SJCRH30 (cell line): ENCODE data around the gene RNU1-1. TPM values are rescaled to one million over a fixed set of nuclear protein-coding genes. Genes with fewer than 3 reads are reported as not detected.
"Not testable (repeated sequence)": the region's sequence is repeated elsewhere in the genome, so short reads cannot be mapped to it uniquely, and the experiment has no call there.

Source experiments
- DNase-seq, 2 experiments: peaks; one replicate each; pipeline ENCODE4 v3.0.0-alpha.2; 2015 to 2020
- H3K27ac ChIP-seq: fragments of 250-450 bp; sonication (Bioruptor Pico); 2 replicates; pipeline ENCODE4 v1.5.1; 2020; ENCODE audit warnings: mild to moderate bottlenecking, moderate library complexity
- H3K27me3 ChIP-seq: fragments of 250-450 bp; sonication (Bioruptor Pico); 2 replicates; pipeline ENCODE4 v1.5.1; 2020; ENCODE audit warnings: mild to moderate bottlenecking, moderate library complexity
- H3K36me3 ChIP-seq: fragments of 250-450 bp; sonication (Bioruptor Pico); 2 replicates; pipeline ENCODE4 v1.5.1; 2020; ENCODE audit warnings: mild to moderate bottlenecking, moderate library complexity
- H3K4me1 ChIP-seq: fragments of 250-450 bp; sonication (Bioruptor Pico); 2 replicates; pipeline ENCODE4 v1.5.1; 2020; ENCODE audit warnings: mild to moderate bottlenecking, moderate library complexity
- H3K4me3 ChIP-seq: fragments of 250-450 bp; sonication (Bioruptor Pico); 2 replicates; pipeline ENCODE4 v1.5.1; 2020; ENCODE audit warnings: mild to moderate bottlenecking, moderate library complexity
- H3K9me3 ChIP-seq: fragments of 250-450 bp; sonication (Bioruptor Pico); replicated peaks from 2 replicates; pipeline ENCODE4 v1.5.1; 2020; ENCODE audit warnings: mild to moderate bottlenecking, moderate library complexity
- total RNA-seq: library from RNA; depleted of rRNA; stranded (reverse); fragments of >200 nt; shearing (Covaris generic); gene quantifications from 2 replicates; pipeline ENCODE4 v1.2.3, GENCODE V29; 2014; rRNA removed

RNU1-1 gene
- total RNA-seq, result under 0.01 TPM in 2 replicates

- H3K27me3 ChIP-seq, H3K9me3 ChIP-seq, H3K36me3 ChIP-seq, H3K4me1 ChIP-seq: not testable (repeated sequence)
- H3K27ac ChIP-seq, result peak within 1 kb of the TSS; percentile 100
- DNase-seq, result peak; percentile 88 to 92
- peak within 1 kb of the TSS; percentile 64 for H3K4me3 ChIP-seq
Measured at GRCh38 chr1:16514107-16515055, at the start of gene RNU1-1. TSS of gene RNU1-1 (minus strand) at chr1:16514285.

GRCh38 chr1:16561035-16561434 lies 47.0 kb upstream of the RNU1-1 start:
- H3K27me3 ChIP-seq, H3K36me3 ChIP-seq, H3K4me1 ChIP-seq, H3K4me3 ChIP-seq, H3K27ac ChIP-seq, H3K9me3 ChIP-seq, DNase-seq: not testable (repeated sequence)

- not testable (repeated sequence) for H3K36me3 ChIP-seq, DNase-seq, H3K4me3 ChIP-seq, H3K4me1 ChIP-seq, H3K27me3 ChIP-seq, H3K27ac ChIP-seq, H3K9me3 ChIP-seq
Measured at GRCh38 chr1:16560498-16560897, 46.4 kb upstream of the RNU1-1 start.

DNA sequence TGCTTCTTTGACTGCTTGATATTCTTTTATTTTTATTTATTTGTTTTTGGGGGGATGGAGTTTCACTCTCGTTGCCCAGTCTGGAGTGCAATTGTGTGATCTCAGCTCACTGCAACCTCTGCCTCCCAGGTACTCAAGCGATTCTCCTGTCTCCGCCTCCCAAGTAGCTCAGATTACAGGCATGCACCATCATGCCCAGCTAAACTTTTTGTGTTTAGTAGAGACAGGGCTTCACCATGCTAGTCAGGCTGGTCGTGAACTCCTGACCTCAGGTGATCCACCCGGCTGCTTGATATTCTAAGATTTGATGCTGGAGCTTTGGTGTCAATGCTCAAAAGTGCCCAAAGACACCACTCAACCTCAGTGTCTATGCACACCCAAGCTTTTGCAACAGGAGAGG lies 45.6 kb upstream of the RNU1-1 start:
- not testable (repeated sequence) for H3K4me3 ChIP-seq, DNase-seq, H3K4me1 ChIP-seq, H3K9me3 ChIP-seq, H3K27ac ChIP-seq, H3K27me3 ChIP-seq, H3K36me3 ChIP-seq

DNA sequence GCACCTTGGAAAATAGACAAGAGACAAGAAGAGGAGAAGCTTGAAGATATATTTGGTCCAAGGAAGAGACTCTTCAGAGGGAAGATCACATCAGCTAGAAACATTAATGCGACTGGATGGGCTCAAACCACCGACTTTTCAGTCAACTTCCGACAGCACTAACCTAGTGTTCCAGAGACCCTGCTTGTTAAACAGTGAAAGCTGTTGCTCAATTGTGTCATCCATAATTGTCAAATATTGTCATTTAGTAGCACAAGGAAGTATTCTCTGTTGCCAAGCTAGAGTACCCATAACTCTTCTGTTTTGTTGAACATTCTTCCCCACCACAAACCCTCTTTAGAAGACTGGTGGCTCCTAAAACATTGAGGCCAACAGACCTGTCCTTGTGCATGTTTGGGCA lies 42.9 kb upstream of the RNU1-1 start:
- H3K4me3 ChIP-seq, H3K9me3 ChIP-seq, H3K27ac ChIP-seq, H3K27me3 ChIP-seq, DNase-seq, H3K4me1 ChIP-seq, H3K36me3 ChIP-seq: not testable (repeated sequence)

DNA sequence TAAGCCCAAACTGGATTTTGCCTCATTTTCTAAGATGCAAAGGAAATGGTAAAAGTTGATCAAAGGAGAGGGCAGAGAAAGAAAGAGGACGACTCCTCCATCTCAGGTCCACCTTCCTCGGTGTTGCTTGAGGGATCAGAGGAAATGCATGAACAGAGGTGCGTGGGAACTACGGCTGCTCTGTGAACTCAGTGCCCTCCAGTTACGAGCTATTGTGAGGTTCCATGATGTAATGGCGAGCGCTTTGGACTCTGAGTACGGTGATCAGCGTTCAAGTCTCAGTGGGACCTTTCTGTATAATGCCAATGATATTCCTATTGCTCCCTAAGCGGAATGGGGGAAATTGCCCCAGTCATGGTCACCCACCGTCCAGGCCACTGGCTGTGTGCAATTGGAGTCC lies 39.2 kb upstream of the RNU1-1 start:
- not testable (repeated sequence) for H3K9me3 ChIP-seq, DNase-seq, H3K27me3 ChIP-seq, H3K4me3 ChIP-seq, H3K27ac ChIP-seq, H3K4me1 ChIP-seq, H3K36me3 ChIP-seq

DNA sequence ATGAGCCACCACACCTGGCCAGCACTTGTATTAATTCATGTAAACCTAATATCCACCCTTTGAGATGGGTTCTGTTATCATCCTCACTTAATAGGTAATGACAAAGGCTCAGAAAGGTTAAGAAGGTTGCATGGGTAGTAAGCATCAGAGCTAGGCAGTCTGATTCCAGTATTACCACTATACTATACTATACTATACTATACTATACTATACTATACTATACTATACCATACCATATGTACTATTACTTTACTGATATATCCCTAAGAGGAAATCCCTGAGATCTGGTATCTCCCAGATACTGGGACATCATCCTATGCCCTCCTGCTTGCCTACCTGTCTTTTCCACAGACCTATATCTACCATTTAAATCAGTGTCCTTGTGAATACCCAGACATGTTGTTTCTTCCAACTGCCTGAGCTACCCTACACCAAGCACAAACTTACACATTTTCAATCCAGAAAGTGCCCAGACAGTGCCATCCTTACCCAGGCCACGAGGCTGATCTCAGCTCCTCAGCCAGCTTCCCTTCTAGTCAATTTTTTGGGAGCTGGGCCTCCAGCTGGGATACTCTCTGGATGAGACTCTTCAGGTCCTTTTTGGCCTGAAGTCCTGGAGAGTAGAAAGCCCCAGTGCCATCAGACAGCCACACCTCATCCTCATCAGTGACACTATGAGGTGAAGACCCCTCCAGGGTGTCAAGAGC lies 36.3 kb upstream of the RNU1-1 start:
- not testable (repeated sequence) for H3K4me3 ChIP-seq, H3K36me3 ChIP-seq, H3K27ac ChIP-seq, H3K9me3 ChIP-seq, H3K27me3 ChIP-seq, H3K4me1 ChIP-seq, DNase-seq

- not testable (repeated sequence) for H3K27ac ChIP-seq, H3K4me1 ChIP-seq, H3K4me3 ChIP-seq
Measured at GRCh38 chr1:16549545-16549944, 35.5 kb upstream of the RNU1-1 start.

GRCh38 chr1:16547502-16548241 lies 33.6 kb upstream of the RNU1-1 start:
- DNase-seq, result not testable (repeated sequence)

More at GRCh38 chr1:16549545-16549944, 35.5 kb upstream of the RNU1-1 start:
- not testable (repeated sequence) for H3K9me3 ChIP-seq, H3K27me3 ChIP-seq, H3K36me3 ChIP-seq, DNase-seq

GRCh38 chr1:16545682-16546095 lies 31.6 kb upstream of the RNU1-1 start:
- not testable (repeated sequence) for H3K4me1 ChIP-seq, H3K9me3 ChIP-seq, H3K36me3 ChIP-seq, H3K27ac ChIP-seq, H3K27me3 ChIP-seq
- peak; percentile 57 to 80 for DNase-seq
- peak overlapping the region; percentile 35 for H3K4me3 ChIP-seq

More at GRCh38 chr1:16547502-16548241, 33.6 kb upstream of the RNU1-1 start:
- not testable (repeated sequence) for H3K36me3 ChIP-seq, H3K9me3 ChIP-seq, H3K4me3 ChIP-seq, H3K4me1 ChIP-seq, H3K27me3 ChIP-seq, H3K27ac ChIP-seq

DNA sequence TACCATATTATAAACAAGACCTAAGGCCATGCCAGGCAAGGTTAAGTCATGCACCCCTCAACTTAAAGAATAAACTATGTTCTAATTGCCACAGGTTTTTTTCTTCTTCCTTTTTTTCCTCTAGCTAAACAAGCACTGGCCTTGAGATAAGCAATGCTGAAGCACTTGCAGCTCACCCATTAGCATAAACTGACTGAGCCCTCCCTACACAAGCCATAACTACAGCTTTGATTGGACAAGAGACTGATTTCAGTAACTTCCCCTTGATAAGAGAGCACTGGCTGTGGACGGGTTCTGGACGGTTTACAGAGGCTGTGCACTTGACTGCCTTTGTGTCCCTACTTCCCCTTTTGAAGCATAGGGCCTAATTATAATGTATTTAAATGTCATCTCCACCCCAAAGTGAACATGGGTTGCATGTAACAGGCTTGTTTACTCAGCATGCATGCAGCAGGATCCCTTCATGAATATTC lies 26.4 kb upstream of the RNU1-1 start:
- not testable (repeated sequence) for H3K4me1 ChIP-seq, DNase-seq, H3K4me3 ChIP-seq

GRCh38 chr1:16537528-16537927 lies 23.4 kb upstream of the RNU1-1 start:
- not testable (repeated sequence) for H3K4me1 ChIP-seq, DNase-seq, H3K9me3 ChIP-seq, H3K27ac ChIP-seq, H3K27me3 ChIP-seq, H3K4me3 ChIP-seq, H3K36me3 ChIP-seq

More for the DNA sequence above, 26.4 kb upstream of the RNU1-1 start:
- H3K27me3 ChIP-seq, H3K27ac ChIP-seq, H3K9me3 ChIP-seq, H3K36me3 ChIP-seq: not testable (repeated sequence)

- not testable (repeated sequence) for H3K27me3 ChIP-seq, H3K9me3 ChIP-seq, H3K27ac ChIP-seq, H3K36me3 ChIP-seq, H3K4me1 ChIP-seq, DNase-seq, H3K4me3 ChIP-seq
Measured at GRCh38 chr1:16536796-16537195, 22.7 kb upstream of the RNU1-1 start.

DNA sequence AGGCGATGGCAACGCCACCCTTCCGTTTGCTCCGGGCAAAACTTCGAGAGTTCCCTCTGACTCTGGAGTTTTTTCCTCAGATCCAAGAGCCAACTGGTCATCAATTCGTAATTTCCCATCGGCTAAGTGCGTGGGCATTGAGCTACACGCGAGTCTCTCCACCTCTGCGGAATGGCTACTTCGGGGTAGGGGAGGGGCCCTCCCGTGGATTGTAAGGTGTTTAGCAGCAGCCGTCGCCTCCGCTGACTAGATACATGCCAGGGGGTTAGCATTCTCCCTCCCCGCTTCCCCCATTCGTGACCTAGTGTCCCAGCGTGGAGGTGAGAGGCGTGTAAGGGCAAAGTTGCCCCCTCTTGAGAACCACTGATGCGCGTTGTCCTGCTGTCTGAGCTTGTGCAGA lies 21.8 kb upstream of the RNU1-1 start:
- not testable (repeated sequence) for DNase-seq, H3K36me3 ChIP-seq, H3K9me3 ChIP-seq, H3K4me1 ChIP-seq, H3K4me3 ChIP-seq, H3K27ac ChIP-seq, H3K27me3 ChIP-seq

DNA sequence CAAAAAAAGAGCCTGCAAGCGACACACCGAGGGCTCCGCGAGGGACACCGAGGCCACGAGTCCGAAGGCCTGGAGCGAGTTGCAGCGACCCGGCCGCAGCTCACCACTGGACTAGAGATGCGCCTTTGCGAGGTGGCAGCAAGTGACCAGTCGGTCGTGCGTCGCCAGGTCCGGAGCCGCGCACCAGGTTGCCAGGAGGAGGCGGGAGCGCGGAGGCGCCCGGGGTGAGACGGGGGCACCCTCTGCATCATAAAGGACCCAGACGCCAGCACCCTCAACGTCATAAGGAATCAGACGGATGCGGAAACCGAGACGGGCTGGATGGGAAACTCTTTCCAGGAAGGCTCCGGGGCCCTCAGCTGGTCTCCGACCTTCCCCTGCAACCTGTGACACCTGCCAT lies 21.4 kb upstream of the RNU1-1 start:
- not testable (repeated sequence) for H3K4me1 ChIP-seq, DNase-seq, H3K36me3 ChIP-seq, H3K27ac ChIP-seq, H3K9me3 ChIP-seq, H3K27me3 ChIP-seq, H3K4me3 ChIP-seq
